Activated effector memory CD4-positive, alpha-beta T cell treated with Interleukin-2 at 50 U/mL for 16 hours (primary cell): ENCODE data around the gene TRUB2.
"Not testable (repeated sequence)": the region's sequence is repeated elsewhere in the genome, so short reads cannot be mapped to it uniquely, and the experiment has no call there.

Source experiments
- DNase-seq: peaks from one replicate; pipeline ENCODE4 v3.0.0-alpha.2; 2020

Gene TRUB2

GRCh38 chr9:128339761-128340690 lies 17.8 kb upstream of the TRUB2 start, which contains the start of gene SLC27A4:
Gene SLC27A4 (plus strand): TSS chr9:128340527. CDS start chr9:128343133, 2,606 bp downstream.
- DNase-seq, result peak; percentile 76

DNA sequence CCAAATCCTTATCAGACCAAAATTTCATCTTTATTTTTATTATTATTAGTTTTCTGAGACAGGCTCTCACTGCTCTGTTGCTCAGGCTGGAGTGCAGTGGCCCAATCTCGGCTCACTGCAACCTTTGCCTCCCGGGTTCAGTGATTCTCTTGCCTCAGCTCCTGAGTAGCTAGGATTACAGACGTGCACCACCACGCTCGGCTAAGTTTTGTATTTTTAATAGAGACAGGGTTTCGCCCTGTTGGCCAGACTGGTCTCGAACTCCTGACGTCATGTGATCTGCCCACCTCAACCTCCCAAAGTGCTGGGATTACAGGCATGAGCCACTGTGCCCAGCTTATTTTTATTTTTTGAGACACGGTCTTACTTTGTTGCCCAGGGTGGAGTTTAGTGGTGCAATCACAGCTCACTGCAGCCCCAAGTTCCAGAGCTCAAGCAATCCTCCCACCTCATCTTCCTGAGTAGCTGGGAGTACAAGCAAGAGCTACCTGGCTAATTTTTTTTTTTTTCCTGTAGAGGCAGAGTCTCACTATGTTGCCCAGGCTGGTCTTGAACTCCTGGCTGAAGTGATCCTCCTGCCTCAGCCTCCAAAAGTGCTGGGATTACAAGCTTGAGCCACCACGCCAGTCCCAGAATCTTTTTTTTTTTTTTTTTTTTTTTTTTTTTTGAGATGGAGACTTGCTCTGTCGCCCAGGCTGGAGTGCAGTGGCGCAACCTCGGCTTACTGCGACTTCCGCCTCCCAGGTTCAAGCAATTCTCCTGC lies 16.8 kb upstream of the TRUB2 start:
- not testable (repeated sequence) for DNase-seq

DNA sequence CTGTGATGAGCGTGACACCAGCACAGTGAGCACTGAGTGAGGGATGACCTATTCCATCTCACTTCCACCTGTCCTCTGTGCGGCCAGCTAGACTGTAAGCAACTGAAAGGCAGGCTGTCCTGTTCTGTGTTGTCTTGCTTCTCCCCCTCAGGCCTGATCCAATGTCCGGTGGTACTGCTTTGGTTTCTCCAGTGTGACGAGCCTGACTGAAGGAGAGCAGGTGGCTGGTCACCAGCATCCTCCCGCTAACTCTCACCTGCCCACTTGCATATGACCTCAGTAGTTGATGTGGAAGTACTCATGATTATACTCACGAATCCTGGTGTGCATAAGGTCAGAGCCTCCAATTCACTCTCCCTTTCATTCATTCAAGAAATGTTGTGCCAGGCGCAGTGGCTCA lies 15.7 kb upstream of the TRUB2 start:
- DNase-seq, result no peak

GRCh38 chr9:128335914-128336313 lies 13.7 kb upstream of the TRUB2 start:
- DNase-seq, result no peak

GRCh38 chr9:128335161-128335560 lies 12.9 kb upstream of the TRUB2 start:
- DNase-seq, result no peak

GRCh38 chr9:128333451-128333869 lies 11.2 kb upstream of the TRUB2 start:
- no peak for DNase-seq

DNA sequence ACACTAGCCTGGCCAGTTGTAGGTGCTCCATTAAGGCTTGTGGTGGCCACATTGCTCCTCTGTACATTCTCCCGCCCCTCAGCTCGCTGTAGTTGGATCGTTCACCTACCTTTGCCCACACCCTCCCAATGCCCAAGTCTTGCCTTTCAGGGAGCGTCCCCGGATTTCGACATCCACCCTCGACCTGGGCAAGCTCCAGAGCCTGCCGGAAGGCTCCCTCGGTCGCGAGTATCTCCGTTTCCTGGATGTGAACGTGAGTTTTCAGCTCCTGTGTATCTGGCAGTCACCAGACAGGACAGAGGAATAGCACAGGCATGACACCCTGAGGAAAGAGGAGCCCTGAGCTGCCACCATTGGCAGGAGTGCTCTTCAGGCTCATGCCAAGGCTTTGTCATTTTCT lies 3.4 kb upstream of the TRUB2 start:
- no peak for DNase-seq

GRCh38 chr9:128324401-128324800 lies 2.2 kb upstream of the TRUB2 start:
- DNase-seq, result no peak

- DNase-seq, result no peak
Measured at GRCh38 chr9:128323791-128324190, 1.5 kb upstream of the TRUB2 start.

GRCh38 chr9:128323212-128323730 lies 1.0 kb upstream of the TRUB2 start:
- DNase-seq, result no peak

GRCh38 chr9:128321879-128322403 lies 306 bp downstream of the TRUB2 start:
- DNase-seq, result no peak

GRCh38 chr9:128321343-128321742 lies 904 bp downstream of the TRUB2 start:
- DNase-seq, result no peak

GRCh38 chr9:128317629-128318028 lies 4.6 kb downstream of the TRUB2 start:
- no peak for DNase-seq

DNA sequence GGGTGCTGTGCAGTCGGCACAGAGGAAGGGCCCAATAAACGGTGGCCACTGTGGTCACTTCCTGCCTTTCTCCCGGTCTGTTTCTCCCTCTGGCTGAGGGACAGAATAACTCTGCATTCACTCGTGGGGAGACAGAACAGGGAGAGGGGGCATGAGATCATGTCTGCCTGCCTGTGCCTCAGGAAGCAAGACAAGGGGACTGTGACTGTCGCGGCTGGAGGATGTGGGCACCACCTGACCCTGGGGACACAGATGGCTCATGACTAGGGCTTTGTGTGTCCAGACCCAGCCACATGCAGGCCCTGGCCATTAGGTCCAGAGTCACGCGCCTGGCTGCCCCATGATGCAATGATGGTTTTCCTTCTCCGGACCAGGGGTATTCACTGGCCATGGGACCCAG lies 5.8 kb downstream of the TRUB2 start:
- DNase-seq, result no peak

DNA sequence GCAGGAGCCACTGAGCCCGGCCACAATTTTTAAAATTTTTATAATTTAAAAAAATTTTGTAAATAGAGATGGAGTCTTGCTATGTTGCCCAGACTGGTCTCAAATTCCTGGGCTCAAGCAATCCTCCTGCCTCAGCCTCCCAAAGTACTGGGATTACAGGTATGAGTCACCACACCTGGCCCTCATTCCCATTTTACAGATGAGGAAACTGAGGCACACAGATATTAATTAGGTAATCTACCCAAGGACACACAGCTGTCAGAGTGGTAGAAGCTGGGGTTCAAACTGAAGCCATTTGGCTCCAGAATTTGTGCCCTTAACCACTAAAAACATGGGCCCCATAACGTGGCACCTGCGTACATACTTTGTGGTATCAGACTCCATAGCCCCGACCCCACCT lies 7.5 kb downstream of the TRUB2 start:
- no peak for DNase-seq

DNA sequence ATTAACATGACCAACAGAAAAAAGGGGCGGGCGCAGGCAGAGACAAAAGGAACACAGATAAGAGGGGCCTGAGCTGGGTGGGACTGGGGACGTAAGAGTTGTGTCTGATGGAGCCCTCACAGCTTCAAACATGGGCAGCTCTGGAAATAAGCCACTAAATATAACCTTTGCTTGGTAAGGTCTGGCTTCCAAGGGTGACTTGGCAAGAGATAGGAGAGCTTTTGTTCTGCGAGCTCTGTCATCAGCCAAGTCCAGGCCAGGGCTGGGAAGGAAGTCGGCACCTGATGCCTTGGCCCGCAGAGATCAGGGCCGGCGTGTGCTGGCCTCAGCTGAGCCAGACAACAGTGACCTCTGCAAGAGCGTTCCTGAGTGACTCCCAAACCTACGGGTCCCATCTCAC lies 11.8 kb downstream of the TRUB2 start:
- DNase-seq, result no peak

DNA sequence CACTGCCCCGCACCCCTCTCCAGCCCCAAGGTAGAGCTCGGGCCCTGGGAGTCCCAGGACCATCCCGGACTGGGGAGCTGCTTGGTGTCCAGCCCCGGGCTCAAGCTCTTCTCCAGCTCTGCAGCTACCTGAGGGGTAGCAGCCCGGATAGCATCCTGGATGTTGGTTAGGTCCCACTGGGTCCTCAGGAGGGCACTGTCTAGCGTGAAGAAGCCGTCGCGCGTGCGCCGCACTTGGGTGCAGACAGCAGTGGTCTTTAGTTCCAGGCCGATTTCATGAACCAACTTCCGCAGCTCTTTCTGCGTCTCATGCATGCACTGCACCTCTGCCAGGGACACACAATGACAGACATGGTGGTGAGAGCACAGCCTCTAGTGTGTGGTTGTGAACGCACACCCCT lies 12.7 kb downstream of the TRUB2 start:
- DNase-seq, result no peak

DNA sequence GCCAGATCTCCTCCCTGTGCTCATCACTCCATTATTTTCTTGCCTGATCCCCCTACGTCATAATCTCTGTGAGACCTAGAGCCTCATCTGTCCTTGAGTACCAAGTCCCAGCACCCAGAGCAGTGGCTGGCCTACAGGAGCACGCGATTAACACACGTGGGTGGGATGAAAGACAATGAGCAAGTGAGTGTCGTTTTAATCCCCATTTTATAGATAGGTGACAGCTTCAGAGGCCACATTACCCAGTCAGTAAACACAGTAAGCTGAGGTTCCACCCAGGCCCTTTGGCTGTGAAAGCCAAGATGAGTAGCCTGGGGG lies 17.3 kb downstream of the TRUB2 start:
- no peak for DNase-seq

GRCh38 chr9:128304136-128304970 lies 17.9 kb downstream of the TRUB2 start:
- DNase-seq, result no peak

GRCh38 chr9:128298535-128299482 lies 23.4 kb downstream of the TRUB2 start:
- no peak for DNase-seq

GRCh38 chr9:128297221-128297773 lies 24.9 kb downstream of the TRUB2 start:
- DNase-seq, result no peak
